Fibroblast of peridontal ligament (primary cell): ENCODE results near the gene SCGB1C2.
"Not testable (repeated sequence)": the region's sequence is repeated elsewhere in the genome, so short reads cannot be mapped to it uniquely, and the experiment has no call there.

ENCODE experiments used
- DNase-seq: peaks from one replicate; pipeline ENCODE4 v3.0.0-alpha.2; 2010; ENCODE audit errors: extremely low read depth

SCGB1C2 gene

DNA sequence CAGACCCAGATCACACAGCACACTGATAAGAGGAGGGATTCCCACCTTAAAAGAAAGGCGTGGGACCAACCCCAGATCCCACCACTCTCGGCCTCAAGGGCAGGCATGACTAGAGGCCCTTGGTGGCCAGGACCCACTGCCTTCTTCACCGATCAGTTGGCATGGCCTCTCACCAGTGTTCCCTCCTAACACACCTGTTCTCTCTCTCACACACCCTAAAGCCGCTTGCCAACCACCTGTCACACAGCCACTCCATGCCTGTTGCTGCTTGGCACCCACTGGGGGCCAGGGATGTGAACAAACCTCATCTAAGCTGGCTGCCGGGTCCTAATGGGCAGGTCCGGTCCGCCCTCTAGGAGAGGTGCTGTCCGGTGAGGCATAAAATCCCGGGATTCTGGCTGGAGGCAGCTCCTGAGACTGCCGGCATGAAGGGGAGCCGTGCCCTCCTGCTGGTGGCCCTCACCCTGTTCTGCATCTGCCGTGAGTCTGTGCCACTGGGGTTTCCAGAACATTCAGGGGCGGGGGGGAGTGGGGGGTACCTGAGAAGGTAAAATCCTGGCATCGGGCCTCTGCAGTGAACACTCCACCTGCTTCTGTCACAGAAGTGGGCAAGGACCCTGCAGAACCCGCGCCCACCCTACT is at the start of gene SCGB1C2:
Gene SCGB1C2, plus strand, starts transcription at position 404 of the 642 bp plus-strand sequence. Its CDS starts 22 bp downstream, at position 426.
- DNase-seq = not testable (repeated sequence)

GRCh38 chr17:113111-113510 is 24.3 kb upstream of the SCGB1C2 start:
- not testable (repeated sequence) for DNase-seq

DNA sequence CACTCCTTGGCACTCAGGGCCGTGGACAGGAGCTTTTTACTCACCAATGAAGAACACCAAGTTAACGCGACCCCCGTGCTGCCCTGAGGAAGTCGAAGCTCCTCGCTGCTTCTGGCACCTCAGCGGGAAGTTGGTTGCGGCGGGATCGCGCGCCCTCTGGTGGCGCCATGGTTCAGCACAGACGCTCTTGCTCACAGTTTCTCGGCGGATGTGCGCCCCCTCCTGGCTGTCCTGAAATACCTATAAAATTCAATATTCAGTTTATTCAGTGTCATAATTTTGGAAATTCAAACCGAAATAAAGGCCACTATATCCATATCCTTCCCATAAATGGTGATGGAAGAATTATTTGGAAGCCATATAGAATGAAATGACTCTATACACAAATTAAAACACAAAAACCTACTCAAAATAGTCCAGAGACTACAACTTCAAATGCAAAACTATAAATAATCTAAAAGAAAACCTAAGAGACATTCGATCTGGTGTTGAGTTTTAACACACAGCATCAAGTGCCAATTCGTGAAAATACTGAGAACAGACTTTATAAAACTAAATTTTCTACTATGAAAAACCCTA is 18.9 kb upstream of the SCGB1C2 start:
- not testable (repeated sequence) for DNase-seq

DNA sequence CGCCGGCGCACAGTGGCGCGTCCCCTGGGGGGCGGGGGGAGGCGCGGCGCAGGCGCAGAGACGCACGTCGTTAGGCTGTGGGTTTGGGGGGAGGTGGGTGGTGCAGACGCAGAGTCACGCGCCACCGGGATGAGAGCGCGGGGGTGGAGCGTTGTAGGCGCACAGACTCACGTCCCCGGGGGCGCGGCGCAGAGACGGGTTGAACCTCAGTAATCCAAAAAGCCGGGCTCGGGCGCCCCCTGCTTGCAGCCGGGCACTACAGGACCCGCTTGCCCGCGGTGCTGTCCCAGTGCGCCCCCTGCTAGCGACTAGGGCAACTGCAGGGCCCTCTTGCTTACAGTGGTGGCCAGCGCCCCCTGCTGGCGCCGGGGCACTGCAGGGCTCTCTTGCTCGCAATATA is 3.4 kb upstream of the SCGB1C2 start:
- DNase-seq = not testable (repeated sequence)

DNA sequence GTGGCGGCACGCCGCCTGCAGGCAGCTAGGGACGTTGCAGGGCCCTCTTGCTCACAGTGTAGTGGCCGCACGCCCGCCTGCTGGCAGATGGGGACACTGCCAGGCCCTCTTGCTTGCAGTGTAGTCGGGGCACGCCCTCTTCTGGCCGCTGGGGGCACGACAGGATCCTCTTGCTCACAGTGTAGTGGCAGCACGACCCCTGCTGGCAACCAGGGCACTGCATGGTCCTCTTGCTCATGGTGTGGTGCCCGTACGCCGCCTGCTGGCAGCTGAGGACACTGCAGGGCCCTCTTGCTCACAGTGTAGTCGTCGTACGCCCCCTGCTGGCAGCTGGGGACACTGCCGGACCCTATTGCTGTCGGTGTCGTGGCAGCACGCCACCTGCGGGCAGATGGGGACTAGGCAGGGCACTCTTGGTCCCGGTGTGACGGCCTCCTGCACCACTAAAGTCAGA is 3.0 kb upstream of the SCGB1C2 start:
- DNase-seq = not testable (repeated sequence)

- DNase-seq = not testable (repeated sequence)
Observed at GRCh38 chr17:135022-135421, 2.3 kb upstream of the SCGB1C2 start.

DNA sequence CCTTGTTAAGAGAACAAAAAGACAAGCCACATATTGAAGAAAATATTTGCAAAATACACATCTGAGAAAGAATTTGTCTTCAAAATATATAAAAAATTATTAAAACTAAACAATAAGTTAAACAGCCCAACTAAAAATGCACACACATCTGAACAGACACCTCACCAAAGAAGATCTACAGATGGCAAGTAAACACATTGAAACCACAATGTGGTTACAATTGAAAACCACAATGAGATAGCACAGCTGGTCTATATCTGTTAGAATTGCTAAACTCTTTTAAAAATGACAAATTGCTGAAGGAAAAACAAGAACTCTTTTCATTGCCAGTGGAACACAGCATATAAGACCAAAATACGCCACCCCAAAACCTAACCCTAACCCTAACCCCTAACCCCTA is 1.5 kb upstream of the SCGB1C2 start:
- not testable (repeated sequence) for DNase-seq

DNA sequence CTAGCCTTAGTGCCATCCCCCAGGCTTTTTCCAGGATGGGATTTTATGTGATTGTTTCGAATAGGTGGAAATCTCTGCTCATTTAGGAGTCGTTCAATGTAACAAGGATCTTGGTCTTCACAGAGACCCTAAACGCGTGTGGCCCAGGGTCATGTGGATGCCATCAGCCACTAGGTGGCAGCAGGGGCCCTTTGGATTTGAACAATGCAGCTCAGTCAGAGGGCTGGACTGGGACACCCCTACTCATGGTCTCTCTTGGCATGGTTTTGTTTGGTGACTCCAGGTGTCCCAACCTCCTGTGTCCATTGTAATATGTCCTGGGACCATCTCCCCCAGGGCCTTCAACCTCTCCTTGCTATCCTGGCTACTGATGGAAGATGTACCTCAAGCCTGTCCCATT is 838 bp upstream of the SCGB1C2 start:
- DNase-seq = not testable (repeated sequence)

DNA sequence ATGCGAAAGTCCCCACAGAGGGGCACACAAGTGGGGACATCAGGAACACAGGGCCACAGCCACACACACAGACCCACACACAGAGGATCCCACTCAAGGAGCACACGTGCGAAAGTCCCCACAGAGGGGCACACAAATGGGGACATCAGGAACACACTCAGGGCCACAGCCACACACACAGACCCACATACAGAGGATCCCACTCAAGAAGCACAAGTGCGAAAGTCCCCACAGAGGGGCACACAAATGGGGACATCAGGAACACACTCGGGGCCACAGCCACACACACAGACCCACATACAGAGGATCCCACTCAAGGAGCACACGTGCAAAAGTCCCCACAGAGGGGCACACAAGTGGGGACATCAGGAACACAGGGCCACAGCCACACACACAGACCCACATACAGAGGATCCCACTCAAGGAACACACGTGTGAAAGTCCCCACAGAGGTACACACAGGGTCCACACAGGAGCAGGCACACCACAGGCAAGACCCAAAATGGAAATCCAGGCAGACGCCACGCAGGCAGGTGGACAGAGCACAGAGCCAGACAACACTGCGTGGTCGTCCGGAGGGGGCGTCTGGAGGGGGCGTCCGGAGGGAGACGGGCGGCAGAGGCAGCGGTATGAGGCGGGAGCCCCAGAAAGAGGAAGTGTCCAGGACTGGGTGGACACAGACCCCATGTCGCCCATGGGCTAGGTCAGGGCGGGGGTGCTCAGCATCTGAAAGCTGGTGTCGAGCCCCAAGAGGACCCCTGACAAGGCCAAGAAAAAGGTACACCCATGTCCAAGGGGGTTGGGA is 2.2 kb downstream of the SCGB1C2 start:
- DNase-seq = not testable (repeated sequence)

DNA sequence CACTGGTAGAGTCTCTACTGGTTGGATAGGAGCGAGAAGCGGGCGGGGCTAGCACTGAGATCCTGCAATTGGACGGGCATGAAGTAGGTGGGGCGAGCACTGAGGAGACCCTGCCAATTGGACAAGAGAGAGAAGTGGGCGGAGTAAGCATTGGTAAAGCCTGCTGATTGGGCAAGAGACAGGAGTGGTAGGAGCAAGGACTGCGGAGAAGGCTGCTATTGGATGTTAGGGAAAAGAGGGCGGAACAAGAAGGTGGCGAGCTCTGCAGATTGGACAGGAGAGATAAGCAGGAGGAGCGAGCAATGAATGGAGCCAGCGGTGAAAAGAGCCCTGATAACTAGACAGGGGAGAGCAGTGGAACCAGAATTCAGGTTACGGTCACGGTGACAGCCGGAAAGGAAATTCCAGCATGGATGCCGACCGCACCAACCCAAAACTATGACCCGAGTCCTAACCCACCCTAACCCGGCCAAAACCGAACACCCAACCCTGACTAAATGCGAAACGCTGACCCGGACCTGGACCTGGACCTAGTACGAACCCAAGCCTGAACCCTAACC is 4.8 kb downstream of the SCGB1C2 start:
- DNase-seq = no peak

GRCh38 chr17:142876-143784 is 5.8 kb downstream of the SCGB1C2 start:
- DNase-seq = no peak

DNA sequence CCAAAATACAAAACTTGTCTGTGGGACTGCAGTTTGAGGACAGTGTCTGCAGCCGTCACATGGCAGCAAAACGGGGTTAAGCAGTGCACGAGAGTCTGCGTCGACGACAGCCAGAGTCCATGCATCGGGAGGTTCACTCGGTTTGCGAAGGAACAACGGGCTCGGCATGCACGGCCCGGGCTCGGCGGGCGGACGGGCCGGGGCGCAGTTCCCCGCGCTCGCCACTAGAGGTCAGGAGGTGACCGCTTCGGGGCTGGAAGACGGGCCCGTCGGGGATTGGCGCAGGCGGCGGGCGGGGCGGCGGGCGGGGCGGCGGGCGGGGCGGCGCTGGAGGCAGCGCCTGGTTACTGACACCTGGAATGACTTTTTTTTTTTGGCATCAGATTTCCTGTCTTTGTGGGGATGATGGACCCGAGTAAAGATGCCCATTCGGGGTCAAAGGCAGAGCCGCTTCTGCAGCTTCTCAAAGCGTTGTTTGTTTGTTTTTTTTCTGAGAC is 6.5 kb downstream of the SCGB1C2 start:
- peak; percentile 47 for DNase-seq

GRCh38 chr17:144936-145670 is 7.7 kb downstream of the SCGB1C2 start:
- no peak for DNase-seq

- no peak for DNase-seq
Observed at GRCh38 chr17:145671-146541, 8.5 kb downstream of the SCGB1C2 start.

- no peak for DNase-seq
Observed at GRCh38 chr17:146546-146945, 9.2 kb downstream of the SCGB1C2 start.

DNA sequence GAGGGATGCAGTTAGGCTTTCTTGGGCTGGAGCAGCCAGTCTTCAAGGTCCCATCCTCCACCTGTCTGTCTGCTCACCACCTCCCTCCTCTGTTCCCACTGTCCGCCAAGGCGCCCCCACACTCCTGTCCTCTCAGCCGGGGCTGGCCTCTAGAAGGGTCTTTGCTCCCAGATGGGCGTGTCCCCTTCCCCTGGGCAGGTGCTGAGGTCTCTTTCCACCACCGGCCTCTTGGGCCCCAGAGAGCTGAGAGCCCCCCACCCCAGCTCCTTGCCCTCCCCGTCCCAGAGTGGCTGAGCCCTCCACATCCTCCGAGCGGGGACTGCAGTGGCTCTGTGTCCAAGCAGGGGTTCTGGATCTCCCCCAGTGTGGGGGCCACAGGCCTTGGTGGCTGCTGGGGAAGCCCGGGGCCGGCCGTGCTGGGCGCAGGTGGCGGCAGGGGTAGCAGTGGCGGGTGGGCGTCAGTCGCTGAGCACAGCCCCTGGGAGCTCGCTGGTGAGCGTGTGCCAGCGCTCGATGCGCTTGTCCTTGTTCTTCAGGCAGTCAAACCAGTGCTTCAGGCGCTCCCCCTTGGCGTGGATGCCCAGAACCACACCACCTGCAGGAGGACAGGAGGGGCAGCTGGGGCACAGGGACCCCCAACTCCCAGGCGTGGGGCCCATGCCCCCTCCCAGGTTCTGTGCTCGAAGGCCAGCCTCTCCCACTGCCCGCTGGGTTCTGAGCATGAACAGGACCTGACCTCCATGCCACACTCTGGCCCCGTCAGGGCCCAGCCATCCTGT is 9.8 kb downstream of the SCGB1C2 start:
- DNase-seq = no peak

GRCh38 chr17:147796-148740 is 10.7 kb downstream of the SCGB1C2 start:
- DNase-seq = no peak
